Hippocampal formation (tissue), 2 donors: ENCODE data around the gene ZFAND3.
"Not testable (repeated sequence)": the region's sequence is repeated elsewhere in the genome, so short reads cannot be mapped to it uniquely, and the experiment has no call there.

Experiments used
- DNase-seq, 2 donors: peaks; one replicate each; lab custom pipeline; 2025; lab: John Stamatoyannopoulos, UW

ZFAND3 gene

DNA sequence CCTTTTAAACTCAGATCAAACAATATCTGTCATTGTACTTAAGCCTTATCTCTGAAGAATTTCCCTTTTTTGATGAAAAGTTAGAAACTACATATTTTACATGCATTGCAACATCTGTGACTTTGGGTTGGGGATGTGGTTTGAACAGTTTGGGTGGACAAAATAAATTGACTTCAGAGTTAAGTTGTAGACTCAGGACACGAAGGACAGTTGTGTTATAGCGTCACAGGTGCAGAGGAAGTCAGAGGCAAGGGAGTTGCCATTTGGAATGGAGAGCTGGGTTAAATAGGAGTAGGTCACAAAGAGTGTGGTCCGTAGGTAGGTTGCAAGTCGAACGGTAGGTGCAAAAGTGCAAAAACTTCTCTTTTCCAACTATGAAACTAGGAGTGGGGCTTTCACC lies 46.0 kb downstream of the ZFAND3 start:
- DNase-seq: no peak

DNA sequence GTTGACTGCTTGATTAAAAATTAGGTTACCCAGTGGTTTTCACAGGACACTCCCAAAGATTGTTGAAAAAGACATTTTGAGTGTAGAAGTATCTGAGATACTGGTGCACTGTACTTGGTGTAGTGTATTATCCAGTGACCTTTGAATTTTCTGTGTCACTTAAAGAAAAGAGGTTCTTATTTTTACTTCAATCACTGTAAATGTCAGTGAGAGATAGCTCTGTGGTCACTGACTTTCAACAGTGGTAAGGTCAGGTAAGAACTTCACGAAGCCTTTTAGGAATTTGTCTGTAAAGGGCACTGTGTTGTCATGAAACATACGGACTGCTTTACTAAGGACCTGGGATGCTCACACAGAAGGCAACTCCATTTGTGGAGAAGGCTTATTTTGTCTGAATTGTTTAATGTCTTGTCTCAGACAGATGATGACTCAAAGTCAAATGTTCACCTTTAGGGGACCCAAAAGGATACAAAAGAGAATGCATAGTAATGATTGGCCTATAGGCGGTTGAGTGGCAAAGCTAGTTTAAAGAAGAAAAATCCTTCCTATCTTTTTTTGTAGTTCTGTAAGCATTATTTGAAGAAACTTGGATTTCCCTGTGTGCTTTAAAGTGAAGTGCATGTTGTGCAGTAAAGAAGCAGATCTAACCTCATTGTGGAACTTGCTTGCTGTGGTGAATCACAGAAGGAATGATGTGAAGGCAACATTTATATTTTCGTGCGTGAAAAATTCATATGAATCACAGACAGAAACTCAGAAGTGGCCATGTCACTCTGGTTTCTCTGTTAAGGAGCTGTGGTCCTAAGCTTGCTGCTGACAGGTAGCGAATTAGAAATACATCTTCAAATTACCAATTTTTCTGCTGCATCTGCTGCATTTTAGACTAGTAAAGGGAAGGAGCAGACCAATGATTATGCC lies 47.3 kb downstream of the ZFAND3 start:
- DNase-seq: no peak

DNA sequence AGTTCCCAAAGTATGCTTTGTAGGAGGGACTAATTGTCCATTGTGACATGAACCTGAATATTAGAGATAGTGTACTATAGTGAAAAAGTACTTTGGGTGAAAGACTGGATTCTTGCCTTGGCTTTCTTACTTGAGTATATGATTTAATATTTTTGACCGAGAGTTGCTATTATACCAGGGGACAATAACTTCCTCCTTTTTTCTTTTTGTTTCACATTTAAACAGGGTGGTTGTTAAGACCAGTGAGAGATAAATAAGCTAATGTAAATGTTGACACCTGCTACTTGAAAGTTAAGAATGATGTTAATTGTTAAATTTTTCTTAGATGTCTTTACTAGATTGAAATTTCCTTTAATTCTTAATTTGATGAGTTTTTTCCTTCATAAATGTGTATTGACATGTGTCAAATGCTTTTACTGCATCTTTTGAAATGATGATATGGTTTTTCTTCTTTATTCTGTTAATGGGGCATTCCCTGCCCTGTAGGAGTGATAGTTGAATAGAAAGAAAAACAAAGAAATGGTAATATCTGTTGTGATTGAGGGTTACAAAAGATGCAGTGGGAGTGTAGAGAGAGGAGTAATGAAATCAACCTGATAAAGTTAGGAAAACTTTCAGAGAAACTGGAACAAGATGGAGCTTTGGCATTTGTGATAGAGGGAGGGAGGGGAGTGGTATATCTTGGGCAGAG lies 48.4 kb downstream of the ZFAND3 start:
- no peak for DNase-seq

DNA sequence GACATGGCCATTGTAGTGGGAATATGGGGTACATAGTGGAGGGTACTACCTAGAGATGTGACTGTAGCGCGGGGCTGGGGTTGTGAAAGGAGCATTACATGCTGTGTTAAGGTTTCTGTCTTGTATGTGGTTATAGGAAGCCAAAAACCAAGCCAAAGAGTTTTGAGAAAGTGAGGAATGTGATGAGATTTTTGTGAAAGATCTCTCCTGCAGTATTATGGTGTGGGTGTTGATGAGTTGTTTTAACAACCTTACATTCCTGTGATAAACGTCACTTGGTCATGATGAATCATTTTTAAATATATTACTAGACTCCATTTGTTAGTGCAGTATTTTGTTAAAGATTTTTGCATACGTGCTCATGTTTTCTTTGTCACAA lies 48.9 kb downstream of the ZFAND3 start:
- DNase-seq: no peak

DNA sequence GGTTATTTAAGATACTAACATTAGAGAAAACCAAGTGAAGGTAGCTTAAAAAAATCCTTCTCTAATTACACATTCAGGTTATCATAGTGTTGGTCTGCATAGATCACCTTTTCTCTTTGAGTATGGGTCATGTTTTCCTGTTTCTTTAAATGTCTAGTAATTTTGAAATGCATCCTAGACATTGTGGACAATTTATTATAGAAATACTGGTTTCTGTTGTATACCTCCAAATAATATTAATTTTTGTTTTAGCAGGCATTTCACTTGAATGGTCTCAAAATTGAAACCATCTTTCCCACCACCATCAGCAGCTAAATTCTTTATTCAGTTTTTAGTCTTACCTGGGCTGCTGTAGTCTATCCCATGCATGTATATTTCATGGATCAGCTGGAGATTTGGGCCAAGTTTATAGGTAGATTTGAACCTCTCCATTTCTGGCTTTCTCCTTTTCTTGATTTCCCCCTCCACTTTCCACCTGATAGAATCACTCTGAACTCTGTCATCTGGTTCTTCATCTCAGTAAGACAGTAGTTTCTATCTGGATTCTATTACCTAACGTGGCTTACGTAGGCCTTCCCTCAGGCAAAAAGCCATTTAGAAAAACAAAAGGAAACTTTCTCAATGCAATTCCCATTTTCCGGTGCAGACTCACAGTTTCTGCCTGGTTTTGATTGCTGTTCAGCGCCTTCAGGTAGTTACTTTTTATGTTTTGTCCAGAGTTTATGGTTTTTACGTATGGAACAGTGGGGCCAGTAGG lies 52.3 kb downstream of the ZFAND3 start:
- no peak for DNase-seq

DNA sequence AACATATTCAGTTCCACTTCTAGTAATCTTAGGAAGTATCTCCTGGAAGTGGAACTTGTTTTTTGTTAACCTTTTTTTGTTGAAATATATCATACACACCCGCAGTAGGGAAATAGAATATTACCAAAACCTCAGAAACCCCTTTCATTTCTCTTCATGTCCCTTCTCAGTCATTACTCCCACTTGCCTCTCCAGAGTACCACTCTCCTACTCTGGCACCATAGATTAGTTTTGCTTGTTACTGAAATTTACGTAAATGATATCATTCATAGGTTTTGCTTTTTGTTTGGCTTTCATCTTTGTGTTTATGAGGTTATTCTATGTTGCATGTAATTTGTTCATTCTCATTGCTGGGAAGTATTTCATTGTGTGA lies 52.8 kb downstream of the ZFAND3 start:
- no peak for DNase-seq

DNA sequence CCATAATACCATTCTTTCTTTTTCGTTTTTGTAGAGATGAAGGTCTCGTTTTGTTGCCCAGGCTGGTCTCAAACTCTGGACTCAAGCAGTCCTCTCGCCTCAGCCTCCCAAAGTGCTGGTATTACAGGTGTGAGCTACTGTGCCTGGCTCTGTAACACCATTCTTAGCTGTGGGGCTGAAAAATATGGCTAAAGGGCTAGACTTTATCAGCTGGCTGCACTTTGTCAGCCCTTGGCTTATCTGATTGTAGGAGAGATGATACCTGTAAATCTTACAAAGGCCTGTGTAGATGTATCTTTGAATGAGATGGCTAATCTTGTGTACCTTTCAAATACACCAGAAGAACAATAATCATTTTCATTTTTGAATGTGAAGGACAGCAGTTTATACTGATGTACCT lies 55.2 kb downstream of the ZFAND3 start:
- DNase-seq: no peak

DNA sequence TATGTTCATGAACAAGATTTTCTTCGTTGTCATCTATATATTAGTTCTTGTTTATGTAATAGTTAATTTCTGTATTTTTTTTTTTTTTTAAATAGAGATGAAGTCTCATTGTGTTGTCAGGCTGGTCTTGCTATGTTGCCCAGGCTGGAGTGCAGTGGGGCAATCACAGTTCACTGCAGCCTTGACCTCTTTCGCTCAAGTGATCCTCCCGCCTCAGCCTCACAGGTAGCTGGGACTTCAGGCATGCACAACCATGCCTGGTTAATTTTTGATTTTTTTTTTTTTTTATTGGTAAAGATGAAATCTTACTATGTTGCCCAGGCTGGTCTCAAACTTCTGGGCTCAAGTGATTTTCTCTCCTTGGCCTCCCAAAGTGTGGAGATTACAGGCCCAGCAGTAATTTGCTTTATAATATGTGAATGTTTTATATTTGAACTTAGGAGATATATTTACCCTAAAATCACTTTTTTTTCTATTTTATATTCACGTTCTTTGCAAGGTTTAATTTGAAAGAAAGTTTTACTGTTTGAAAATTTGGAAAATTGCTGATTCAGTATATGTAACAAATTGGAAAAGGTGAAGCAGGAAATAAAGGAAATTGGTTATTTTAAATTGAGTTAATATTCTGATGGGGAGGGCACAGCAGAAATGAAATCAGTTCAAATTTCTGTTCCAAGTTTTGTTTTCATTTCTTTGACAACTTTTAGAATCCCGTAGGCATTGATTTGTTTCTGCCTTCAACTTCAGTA lies 56.2 kb downstream of the ZFAND3 start:
- DNase-seq: no peak

DNA sequence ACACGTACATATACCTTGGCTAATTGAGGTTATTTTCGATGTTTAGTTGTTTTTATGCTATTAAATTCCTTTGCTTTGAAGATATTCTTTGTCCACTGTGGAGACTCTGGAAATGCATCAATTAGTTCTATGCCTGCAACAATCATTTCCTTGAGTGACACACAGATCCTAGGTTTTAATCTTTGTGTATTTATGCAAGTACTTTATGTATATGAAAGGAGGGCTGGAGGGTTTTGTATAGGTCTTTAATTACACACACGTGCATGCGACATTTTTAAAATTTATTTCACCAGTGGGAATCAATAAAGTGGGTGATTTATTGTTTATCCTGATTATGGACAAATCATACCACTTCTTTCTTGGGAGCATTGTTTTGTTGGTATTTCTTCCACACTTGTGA lies 57.3 kb downstream of the ZFAND3 start:
- no peak for DNase-seq

DNA sequence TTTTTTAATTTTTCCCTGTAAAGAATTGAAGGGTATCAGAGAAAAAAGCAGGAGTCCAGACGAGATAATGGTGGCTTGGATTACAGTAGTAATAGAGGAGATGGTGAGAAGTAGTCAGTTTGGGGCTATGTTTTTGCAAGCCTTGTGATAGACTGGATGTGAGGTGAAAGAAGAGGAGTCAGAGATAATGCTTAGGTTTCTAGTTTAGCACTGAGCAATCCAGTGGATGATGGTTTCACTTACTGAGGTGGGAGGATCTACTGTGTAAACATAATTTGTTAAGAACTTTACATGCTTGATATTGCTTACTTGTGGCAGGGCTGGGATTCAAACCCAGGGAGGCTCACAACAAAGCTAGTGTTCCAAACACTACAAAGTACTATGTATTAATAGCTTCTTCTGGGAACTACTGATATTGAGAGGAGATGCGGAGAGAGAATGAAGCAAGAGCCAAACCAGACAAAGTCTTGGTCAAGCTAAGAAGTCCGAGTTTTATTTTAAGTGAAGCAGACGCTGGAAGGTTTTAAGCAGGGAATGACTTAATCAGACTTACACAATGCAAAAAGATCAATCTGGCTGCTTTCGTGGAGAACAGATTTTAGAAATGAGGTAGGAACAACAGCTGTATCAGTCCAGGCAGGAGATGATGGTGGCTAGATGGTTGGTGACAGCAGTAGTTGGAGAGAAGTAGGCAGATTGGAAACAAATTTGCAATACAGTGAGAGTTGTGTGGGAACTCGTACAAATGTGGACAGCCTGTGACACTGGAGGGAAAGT lies 58.0 kb downstream of the ZFAND3 start:
- DNase-seq: no peak

DNA sequence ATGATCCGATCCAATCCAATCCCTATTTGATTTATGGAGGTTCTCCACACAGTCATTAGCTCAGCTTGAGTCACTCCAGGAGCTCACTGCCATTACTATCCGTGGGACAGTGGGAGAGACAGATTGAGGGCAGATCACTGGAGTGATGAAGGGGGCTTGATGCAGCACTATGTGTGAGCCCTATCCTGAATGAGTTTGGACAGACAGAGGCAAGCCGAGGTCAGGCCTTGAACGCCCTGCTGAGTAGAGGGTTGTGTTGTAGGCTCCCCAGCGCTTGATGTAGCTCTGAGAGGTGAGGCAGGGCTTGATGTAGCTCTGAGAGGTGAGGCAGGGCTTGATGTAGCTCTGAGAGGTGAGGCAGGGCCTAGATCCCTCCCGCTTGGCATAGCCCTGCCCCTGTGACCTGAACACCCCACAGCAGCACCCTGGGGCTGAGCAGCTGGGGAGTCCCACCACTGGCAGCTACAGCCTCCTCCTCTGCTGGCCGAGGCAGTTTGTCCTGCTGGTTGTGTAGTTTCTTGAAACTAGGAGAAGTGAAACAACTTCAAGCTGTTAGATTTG lies 58.7 kb downstream of the ZFAND3 start:
- DNase-seq: no peak

DNA sequence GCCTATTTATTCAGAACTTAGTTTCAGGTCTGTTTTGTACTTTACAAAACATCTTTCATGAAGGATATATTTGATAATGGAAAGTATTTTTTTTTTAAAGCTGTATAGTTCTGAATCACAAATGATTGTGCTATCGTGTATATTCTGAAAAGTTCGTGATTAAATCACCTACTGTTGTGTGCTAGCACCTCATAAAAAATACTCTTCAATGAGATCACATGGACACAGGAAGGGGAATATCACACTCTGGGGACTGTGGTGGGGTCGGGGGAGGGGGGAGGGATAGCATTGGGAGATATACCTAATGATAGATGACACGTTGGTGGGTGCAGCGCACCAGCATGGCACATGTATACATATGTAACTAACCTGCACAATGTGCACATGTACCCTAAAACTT lies 61.1 kb downstream of the ZFAND3 start:
- DNase-seq: not testable (repeated sequence)

DNA sequence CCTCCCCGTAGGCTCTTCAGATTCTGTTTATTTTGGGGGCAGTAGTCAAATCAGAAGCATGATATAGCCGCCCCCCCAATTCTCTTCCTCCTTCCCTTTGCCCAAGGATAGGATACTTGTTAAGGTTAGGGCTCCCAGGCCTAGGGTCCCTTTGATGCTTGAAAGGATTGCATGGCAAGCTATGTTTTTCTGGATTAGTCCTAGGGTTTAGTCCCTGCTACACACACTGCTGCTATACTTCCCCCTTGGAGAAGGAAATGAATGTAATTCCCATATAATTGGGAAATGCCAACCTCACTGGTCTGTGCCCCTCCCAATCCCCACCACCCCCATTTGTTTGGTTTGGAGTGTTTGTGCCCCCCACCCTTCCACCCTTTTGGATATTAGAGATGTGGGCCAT lies 62.8 kb downstream of the ZFAND3 start:
- no peak for DNase-seq

DNA sequence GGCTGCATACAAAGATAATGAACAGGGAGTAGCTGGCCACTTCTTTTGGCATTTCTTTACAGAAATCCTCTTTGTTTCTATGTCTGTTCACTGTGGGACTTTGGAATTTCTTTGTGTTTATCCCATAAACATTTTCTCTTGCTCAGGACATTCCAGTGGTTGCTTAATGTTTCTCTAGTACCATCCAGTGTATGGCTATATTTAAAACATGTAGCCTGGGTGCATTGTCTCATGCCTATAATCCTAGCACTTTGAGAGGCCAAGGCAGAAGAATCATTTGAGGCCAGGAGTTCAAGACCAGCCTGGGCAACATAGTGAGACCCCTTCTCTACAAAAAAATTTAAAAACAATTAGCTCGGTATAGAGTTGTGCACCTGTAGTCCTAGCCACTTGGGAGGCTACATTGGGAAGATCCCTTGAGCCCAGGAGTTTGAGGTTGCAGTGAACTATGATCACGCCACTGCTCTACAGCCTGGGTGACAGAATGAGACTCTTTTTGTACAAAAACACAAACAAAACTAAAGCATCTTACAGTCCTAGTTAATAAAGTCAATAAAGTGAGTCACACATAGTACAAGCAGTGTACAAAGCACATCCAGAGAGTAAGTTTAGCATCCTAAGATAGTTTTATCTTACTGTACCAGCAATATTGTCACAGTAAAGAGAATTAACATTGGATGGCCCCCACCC lies 63.3 kb downstream of the ZFAND3 start:
- DNase-seq: no peak

DNA sequence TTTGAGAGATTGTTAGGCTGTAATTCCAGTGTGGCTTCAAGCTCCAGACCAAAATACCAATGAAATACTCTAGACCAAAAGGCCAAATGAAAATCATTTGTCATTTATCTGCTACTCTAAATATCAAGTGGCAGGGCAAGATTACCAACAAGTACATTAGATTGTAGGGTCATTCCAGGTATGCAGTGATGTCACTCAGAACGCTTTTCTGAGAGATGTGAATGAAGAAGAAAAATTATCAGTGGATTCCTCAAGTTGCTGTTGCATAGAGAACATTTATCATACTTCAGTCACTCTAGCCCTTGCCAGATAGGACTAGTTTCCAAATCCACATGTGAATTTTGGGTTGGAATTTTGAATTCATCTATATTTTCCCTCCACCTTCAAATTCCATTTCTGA lies 65.0 kb downstream of the ZFAND3 start:
- no peak for DNase-seq

DNA sequence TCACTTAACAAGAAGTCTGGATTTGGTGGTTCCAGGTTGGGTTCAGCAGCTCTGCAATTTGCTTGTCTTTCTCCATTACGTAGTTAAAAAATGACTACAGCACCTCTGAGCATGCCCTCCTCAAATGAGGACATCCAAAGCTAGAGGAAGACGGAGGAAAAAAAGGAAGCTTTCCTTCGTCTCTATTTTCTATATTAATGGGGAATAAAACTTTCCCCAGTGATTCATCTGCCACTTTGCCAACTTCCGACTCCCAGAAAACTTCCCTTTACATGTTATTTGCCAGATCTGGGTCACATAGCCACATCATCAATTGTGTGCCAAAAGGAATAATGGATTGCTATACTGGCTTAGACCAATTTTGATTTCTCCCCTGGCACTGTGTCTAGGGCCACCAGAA lies 69.5 kb downstream of the ZFAND3 start:
- DNase-seq: no peak

DNA sequence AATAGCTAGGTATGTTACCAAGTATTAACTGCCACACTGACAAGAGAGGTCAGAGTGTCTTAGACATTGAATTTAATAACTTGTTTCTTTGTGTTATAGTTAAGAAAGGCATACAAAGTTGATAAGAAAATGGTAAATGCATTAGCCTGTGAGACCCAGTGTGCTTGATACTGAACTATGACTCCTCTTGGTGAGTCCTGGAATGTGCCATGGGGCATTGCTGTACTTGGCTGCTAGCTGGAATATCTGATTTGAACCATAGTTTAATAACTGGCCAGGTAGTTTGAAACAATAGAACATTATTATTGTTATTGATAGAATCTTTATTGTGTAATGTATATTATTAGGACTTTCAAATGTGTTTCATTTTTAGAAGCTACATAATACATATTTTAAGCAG lies 70.0 kb downstream of the ZFAND3 start:
- DNase-seq: no peak

DNA sequence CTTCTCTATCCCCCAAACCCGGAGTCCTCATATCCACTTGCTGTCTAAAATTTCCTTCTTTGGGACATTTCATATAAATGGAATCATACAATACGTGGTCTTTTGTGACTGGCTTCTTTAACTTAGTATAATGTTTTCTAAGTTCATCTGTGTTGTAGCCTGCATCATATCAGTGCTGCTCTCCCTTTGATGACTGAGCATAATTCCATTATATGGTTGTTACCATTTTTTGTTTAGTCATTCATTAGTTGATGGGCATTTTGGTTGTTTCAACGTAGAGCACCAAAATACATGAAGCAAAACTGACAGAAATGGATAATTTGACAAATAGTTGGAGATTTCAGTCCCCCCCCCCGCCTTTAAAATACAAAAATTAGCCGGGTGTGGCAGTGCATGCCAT lies 71.5 kb downstream of the ZFAND3 start:
- DNase-seq: no peak

DNA sequence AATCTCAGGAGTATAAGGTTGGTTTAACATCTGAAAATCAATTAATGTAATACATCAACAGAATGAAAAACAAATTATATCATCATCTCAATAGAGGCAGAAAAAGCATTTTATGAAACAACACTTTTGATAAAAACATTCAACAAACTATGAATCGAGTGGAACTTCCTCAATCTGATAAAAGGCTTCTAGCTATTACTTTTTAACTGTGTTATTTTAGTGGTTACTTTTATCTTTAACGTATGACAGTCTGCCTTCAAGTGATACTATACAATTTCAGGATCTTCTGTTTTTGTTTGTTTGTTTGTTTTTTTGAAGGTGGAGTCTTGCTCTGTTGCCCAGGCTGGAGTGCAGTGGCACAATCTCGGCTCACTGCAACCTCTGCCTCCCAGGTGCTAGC lies 73.7 kb downstream of the ZFAND3 start:
- no peak for DNase-seq

DNA sequence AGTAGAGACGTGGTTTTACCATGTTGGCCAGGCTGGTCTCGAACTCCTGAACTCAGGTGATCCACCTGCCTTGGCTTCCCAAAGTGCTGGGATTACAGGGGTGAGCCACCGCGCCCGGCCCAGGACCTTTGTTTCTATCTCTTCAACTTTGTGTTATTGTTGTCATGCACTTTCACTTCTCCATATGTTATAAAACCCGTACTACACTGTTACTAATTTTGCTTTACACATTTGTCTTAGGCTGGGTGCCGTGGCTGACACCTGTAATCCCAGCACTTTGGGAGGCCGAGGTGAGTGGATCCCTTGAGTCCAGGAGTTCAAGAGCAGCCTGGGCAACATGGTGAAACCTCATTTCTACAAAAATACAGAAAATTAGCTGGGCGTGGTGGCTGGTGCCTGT lies 74.2 kb downstream of the ZFAND3 start:
- not testable (repeated sequence) for DNase-seq
